ENCODE measurements around the gene CCDC170. TPM values are rescaled to one million over a fixed set of nuclear protein-coding genes. Genes with fewer than 3 reads are reported as not detected.
"Not testable (repeated sequence)": the region's sequence is repeated elsewhere in the genome, so short reads cannot be mapped to it uniquely, and the experiment has no call there.

The CCDC170 gene
- total and polyA plus RNA-seq, 2 donors (not counting 1 experiment from before 2014, with no cell fraction given) = 0.76 to 0.83 TPM

DNA sequence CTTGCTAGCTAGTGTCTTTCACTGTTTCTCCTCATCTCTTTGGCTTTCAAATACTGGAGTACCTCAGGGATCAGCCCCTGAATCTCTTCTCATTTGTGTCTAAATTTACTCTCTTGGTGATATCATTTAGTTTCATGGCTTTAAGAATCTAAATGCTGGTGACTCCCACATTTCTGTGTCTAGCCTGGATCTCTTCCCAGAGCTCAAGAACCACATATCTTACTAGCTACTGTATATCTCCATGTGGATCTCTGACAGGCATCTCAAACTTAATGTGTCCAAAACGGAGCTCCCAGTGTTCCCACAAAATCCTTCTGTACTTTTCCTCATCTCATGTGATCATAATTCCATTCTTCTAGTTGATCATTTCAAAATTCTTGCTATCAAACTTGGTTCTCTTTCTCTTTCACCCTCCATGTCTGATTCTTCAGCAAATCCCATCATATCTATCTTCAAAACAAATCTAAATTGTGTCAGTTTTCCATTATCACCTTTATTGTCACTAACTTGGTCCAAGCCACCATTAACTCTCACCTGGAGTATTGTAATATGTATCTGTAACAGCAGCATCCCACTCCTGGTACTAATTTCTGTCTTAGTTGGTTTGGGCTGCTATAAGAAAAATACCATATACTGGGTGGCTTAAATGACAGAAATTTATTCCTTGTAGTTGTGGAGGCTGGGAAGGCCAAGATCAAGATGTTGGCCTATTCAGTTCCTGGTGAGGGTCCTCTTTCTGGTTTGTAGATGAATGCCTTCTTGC, 45.9 kb downstream of the CCDC170 start:
- Histone ChIP-seq H3K9me3 (ENCODE audit: control insufficient read depth, insufficient read depth, low read depth, low read length) (no peaks in the 10 kb centered on the region), H3K27me3 (ENCODE audit: control insufficient read depth, insufficient read depth, low read length) (no peaks in the 10 kb centered on the region), H2AFZ (ENCODE audit: low read length) (no peak overlapping the region), H3K79me2 (ENCODE audit: control insufficient read depth, insufficient read depth, low read length) (no peaks in the 10 kb centered on the region), H3K9ac (ENCODE audit: insufficient read depth, low read length) (no peak overlapping the region), H3K4me2 (ENCODE audit: extremely low read depth, insufficient read depth, low read length) (no peak overlapping the region), H3K36me3 (ENCODE audit: control insufficient read depth, insufficient read depth, low read length) (no peaks in the 10 kb centered on the region), H3K27ac (ENCODE audit: insufficient read depth, low read length) (no peak overlapping the region), H3K4me3 (replicated peaks in 1 of 4; ENCODE audit: control extremely low read depth in 1 of 4, insufficient read depth in 1 of 4, low read depth in 3 of 4, low read length in 4 of 4) (no peak overlapping the region), H3K4me1 (ENCODE audit: control insufficient read depth, extremely low read depth, insufficient read depth, low read length) (no peaks in the 10 kb centered on the region), H4K20me1 (ENCODE audit: control insufficient read depth, extremely low read depth, insufficient read depth, low read length) (no peaks in the 10 kb centered on the region)
- DNase-seq (ENCODE audit: low read depth in 2 of 2) = peak in 1 of 2 donors; percentile 74
- TF ChIP-seq, protein P1, sequence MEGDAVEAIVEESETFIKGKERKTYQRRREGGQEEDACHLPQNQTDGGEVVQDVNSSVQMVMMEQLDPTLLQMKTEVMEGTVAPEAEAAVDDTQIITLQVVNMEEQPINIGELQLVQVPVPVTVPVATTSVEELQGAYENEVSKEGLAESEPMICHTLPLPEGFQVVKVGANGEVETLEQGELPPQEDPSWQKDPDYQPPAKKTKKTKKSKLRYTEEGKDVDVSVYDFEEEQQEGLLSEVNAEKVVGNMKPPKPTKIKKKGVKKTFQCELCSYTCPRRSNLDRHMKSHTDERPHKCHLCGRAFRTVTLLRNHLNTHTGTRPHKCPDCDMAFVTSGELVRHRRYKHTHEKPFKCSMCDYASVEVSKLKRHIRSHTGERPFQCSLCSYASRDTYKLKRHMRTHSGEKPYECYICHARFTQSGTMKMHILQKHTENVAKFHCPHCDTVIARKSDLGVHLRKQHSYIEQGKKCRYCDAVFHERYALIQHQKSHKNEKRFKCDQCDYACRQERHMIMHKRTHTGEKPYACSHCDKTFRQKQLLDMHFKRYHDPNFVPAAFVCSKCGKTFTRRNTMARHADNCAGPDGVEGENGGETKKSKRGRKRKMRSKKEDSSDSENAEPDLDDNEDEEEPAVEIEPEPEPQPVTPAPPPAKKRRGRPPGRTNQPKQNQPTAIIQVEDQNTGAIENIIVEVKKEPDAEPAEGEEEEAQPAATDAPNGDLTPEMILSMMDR (conservative IDR thresholded peaks at IDR 0.05 in 1 of 2, IDR thresholded peaks at IDR 0.05 in 1 of 2; ENCODE audit: low read depth in 1 of 2, low read length in 2 of 2) = no peak
- TF ChIP-seq EZH2 (IDR thresholded peaks at IDR 0.05; ENCODE audit: low read length, missing control alignments) = no peak

DNA sequence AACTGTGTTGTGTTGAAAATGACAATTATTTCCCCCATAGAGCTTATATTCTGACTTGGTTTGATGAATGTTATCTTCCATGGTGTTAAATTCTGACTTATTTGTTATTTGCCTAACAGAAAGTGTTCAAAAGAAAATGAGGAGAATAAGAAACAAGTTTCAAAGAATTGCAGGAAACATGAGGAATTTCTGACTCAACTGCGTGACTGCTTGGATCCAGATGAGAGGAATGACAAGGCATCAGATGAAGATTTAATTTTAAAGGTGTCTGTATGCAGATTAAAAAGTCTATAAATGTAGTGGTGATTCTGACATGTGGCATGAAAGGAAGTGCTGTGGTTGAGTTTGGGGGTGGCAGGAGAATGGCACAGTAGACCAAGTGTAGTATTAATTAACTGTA, 50.6 kb downstream of the CCDC170 start:
- no peaks in the 10 kb centered on the region for H3K9me3 ChIP-seq (ENCODE audit: control insufficient read depth, insufficient read depth, low read depth, low read length)
- H3K4me3 ChIP-seq (replicated peaks in 1 of 4; ENCODE audit: control extremely low read depth in 1 of 4, insufficient read depth in 1 of 4, low read depth in 3 of 4, low read length in 4 of 4) = no peak overlapping the region
- no peaks in the 10 kb centered on the region for H3K4me1 ChIP-seq (ENCODE audit: control insufficient read depth, extremely low read depth, insufficient read depth, low read length)
- TF ChIP-seq, protein P1 (conservative IDR thresholded peaks at IDR 0.05 in 1 of 2, IDR thresholded peaks at IDR 0.05 in 1 of 2; ENCODE audit: low read depth in 1 of 2, low read length in 2 of 2) = no peak
- no peak for TF ChIP-seq EZH2 (IDR thresholded peaks at IDR 0.05; ENCODE audit: low read length, missing control alignments)
- no peak overlapping the region for H2AFZ ChIP-seq (ENCODE audit: low read length)
- no peak overlapping the region for H3K9ac ChIP-seq (ENCODE audit: insufficient read depth, low read length)
- DNase-seq (ENCODE audit: low read depth in 2 of 2) = peak in 1 of 2 donors; percentile 8
- H3K36me3 ChIP-seq (ENCODE audit: control insufficient read depth, insufficient read depth, low read length) = no peaks in the 10 kb centered on the region
- no peaks in the 10 kb centered on the region for H3K27me3 ChIP-seq (ENCODE audit: control insufficient read depth, insufficient read depth, low read length)
- no peak overlapping the region for H3K27ac ChIP-seq (ENCODE audit: insufficient read depth, low read length)
- no peaks in the 10 kb centered on the region for H4K20me1 ChIP-seq (ENCODE audit: control insufficient read depth, extremely low read depth, insufficient read depth, low read length)
- H3K79me2 ChIP-seq (ENCODE audit: control insufficient read depth, insufficient read depth, low read length) = no peaks in the 10 kb centered on the region
- H3K4me2 ChIP-seq (ENCODE audit: extremely low read depth, insufficient read depth, low read length) = no peak overlapping the region

- H3K4me3 ChIP-seq (replicated peaks in 1 of 4; ENCODE audit: control extremely low read depth in 1 of 4, insufficient read depth in 1 of 4, low read depth in 3 of 4, low read length in 4 of 4); H3K9me3 ChIP-seq (ENCODE audit: control insufficient read depth, insufficient read depth, low read depth, low read length); H3K27me3 ChIP-seq (ENCODE audit: control insufficient read depth, insufficient read depth, low read length); H4K20me1 ChIP-seq (ENCODE audit: control insufficient read depth, extremely low read depth, insufficient read depth, low read length); H3K36me3 ChIP-seq (ENCODE audit: control insufficient read depth, insufficient read depth, low read length); H3K4me1 ChIP-seq (ENCODE audit: control insufficient read depth, extremely low read depth, insufficient read depth, low read length); DNase-seq (ENCODE audit: low read depth in 2 of 2); H3K9ac ChIP-seq (ENCODE audit: insufficient read depth, low read length); H3K79me2 ChIP-seq (ENCODE audit: control insufficient read depth, insufficient read depth, low read length); H3K27ac ChIP-seq (ENCODE audit: insufficient read depth, low read length); H2AFZ ChIP-seq (ENCODE audit: low read length); H3K4me2 ChIP-seq (ENCODE audit: extremely low read depth, insufficient read depth, low read length): not testable (repeated sequence)
Observed at GRCh38 chr6:151544884-151545283, 51.1 kb downstream of the CCDC170 start.
